ENCODE measurements around the gene B3GALNT2.

The B3GALNT2 gene

GRCh38 chr1:235425357-235425756 is 78.9 kb downstream of the B3GALNT2 start:
- in situ Hi-C loops (cut with HindIII; ENCODE audit: low sequenced_read_pairs), result no loop called here
- TF ChIP-seq, protein P1, sequence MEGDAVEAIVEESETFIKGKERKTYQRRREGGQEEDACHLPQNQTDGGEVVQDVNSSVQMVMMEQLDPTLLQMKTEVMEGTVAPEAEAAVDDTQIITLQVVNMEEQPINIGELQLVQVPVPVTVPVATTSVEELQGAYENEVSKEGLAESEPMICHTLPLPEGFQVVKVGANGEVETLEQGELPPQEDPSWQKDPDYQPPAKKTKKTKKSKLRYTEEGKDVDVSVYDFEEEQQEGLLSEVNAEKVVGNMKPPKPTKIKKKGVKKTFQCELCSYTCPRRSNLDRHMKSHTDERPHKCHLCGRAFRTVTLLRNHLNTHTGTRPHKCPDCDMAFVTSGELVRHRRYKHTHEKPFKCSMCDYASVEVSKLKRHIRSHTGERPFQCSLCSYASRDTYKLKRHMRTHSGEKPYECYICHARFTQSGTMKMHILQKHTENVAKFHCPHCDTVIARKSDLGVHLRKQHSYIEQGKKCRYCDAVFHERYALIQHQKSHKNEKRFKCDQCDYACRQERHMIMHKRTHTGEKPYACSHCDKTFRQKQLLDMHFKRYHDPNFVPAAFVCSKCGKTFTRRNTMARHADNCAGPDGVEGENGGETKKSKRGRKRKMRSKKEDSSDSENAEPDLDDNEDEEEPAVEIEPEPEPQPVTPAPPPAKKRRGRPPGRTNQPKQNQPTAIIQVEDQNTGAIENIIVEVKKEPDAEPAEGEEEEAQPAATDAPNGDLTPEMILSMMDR (IDR thresholded peaks at IDR 0.05; ENCODE audit: low read depth, low read length), result no peak
- H3K4me3 ChIP-seq (ENCODE audit: low read depth, low read length), result no peak overlapping the region
- DNase-seq (ENCODE audit: low read depth, low spot score), result no peak

- in situ Hi-C loops (cut with HindIII; ENCODE audit: low sequenced_read_pairs), result no loop called here
Observed at GRCh38 chr1:235424092-235424491, 80.2 kb downstream of the B3GALNT2 start.

DNA sequence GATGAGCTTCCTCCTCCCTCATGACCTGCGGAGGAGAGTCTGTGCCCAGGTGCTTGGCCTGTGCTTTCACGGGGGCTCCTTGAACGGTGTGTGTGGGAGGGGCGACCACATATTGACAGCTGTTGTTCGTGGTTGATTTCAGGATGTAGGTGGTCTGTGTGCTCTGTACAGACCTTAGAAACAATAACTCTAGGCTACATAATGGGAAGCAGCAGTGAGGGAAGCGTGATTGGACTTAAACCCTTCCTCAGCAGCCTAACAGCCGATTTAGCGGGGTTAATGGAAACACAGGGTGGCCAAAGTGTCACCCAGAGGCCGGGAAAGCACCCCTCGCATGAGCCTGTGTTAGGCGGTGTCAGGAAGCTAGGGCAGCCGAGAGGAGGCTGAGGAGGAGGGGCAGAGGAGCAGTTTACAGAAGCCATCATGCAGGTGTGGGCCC is 81.0 kb downstream of the B3GALNT2 start:
- in situ Hi-C loops (cut with HindIII; ENCODE audit: low sequenced_read_pairs), result no loop called here
- no peak for DNase-seq (ENCODE audit: low read depth, low spot score)
- H3K4me3 ChIP-seq (ENCODE audit: low read depth, low read length), result no peak overlapping the region
- TF ChIP-seq, protein P1 (IDR thresholded peaks at IDR 0.05; ENCODE audit: low read depth, low read length), result no peak

More at GRCh38 chr1:235424092-235424491, 80.2 kb downstream of the B3GALNT2 start:
- DNase-seq (ENCODE audit: low read depth, low spot score), result no peak
- TF ChIP-seq, protein P1 (IDR thresholded peaks at IDR 0.05; ENCODE audit: low read depth, low read length), result no peak
- H3K4me3 ChIP-seq (ENCODE audit: low read depth, low read length), result no peak overlapping the region

- H3K4me3 ChIP-seq (ENCODE audit: low read depth, low read length), result no peak overlapping the region
- TF ChIP-seq, protein P1 (IDR thresholded peaks at IDR 0.05; ENCODE audit: low read depth, low read length), result no peak
- DNase-seq (ENCODE audit: low read depth, low spot score), result no peak
- in situ Hi-C loops (cut with HindIII; ENCODE audit: low sequenced_read_pairs), result no loop called here
Observed at GRCh38 chr1:235421751-235422150, 82.5 kb downstream of the B3GALNT2 start.

DNA sequence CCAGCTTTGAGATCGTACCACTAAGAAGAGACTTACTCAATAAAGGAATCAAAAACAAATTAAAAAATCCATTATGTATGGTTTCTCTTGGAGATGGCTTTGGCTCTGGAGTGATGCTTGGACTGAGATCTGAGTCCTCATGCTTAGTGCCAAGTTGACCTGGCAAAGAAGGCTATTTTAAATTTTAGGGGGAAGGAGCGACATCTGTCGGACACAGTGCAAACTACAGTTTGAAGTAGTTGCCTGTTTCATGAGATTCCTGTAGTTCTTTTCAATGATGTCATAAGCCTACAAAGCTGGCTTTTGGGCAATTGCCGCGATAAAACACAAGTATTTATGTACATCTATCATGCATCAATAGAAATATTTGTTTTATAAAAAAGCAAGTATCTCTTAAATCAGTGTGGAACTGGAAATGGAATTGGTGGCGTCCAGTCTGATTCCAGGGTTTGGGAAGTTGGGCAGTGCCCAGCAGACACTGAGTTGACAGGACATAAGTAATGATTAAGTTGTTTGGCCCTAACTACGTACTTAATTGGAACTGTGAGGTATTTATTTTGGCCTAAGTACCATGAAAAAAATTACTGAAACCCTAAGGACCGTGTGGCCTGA is 87.1 kb downstream of the B3GALNT2 start:
- DNase-seq (ENCODE audit: low read depth, low spot score), result peak; percentile 88
- TF ChIP-seq, protein P1 (IDR thresholded peaks at IDR 0.05; ENCODE audit: low read depth, low read length), result peak; percentile 75
- H3K4me3 ChIP-seq (ENCODE audit: low read depth, low read length), result no peak overlapping the region
- in situ Hi-C loops (cut with HindIII; ENCODE audit: low sequenced_read_pairs), result no loop called here

DNA sequence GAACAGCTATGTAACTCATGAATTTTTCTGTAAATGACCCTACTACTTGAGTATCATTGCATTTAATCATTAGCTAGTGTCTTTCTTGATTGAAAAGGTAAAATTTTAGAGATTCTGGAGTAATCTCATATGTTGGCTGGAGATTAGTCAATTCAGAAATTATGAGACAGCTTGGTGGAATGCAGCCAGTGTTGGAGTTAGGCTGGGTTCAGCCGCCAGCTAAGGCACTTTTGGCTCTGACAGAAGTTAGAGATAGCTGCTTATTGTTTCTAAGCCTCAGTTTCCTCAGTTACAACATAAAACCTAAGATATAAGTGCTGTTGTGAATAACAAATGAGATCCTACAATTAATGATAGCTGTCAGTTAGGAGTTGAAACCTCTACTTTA is 87.6 kb downstream of the B3GALNT2 start:
- in situ Hi-C loops (cut with HindIII; ENCODE audit: low sequenced_read_pairs), result no loop called here

More for the DNA sequence above, 87.6 kb downstream of the B3GALNT2 start:
- TF ChIP-seq, protein P1 (IDR thresholded peaks at IDR 0.05; ENCODE audit: low read depth, low read length), result no peak
- DNase-seq (ENCODE audit: low read depth, low spot score), result no peak
- no peak overlapping the region for H3K4me3 ChIP-seq (ENCODE audit: low read depth, low read length)

Measured in astrocyte of the spinal cord (primary cell).